ELF-1 (cell line): ENCODE results near the gene TUBA8.
"Not testable (repeated sequence)": the region's sequence is repeated elsewhere in the genome, so short reads cannot be mapped to it uniquely, and the experiment has no call there.

Source experiments
- DNase-seq: peaks from one replicate; pipeline ENCODE4 v3.0.0-alpha.2; 2016; ENCODE audit warnings: low read depth, low spot score

The TUBA8 gene

GRCh38 chr22:18172776-18173175 lies 62.2 kb downstream of the TUBA8 start:
- DNase-seq: not testable (repeated sequence)

- DNase-seq: not testable (repeated sequence)
Observed at GRCh38 chr22:18173441-18173840, 62.8 kb downstream of the TUBA8 start.
